Measurements from ENCODE around the gene GARIN3.

GARIN3 gene

GRCh38 chr5:157177953-157178352 is 11.9 kb upstream of the GARIN3 start:
- CTCF ChIA-PET = interaction anchor here (1.8 kb wide), 1 partner anchor 29 kb away, joined by 4 read pairs; no protein-coding TSS in a partner anchor
- TF ChIP-seq, protein P1, sequence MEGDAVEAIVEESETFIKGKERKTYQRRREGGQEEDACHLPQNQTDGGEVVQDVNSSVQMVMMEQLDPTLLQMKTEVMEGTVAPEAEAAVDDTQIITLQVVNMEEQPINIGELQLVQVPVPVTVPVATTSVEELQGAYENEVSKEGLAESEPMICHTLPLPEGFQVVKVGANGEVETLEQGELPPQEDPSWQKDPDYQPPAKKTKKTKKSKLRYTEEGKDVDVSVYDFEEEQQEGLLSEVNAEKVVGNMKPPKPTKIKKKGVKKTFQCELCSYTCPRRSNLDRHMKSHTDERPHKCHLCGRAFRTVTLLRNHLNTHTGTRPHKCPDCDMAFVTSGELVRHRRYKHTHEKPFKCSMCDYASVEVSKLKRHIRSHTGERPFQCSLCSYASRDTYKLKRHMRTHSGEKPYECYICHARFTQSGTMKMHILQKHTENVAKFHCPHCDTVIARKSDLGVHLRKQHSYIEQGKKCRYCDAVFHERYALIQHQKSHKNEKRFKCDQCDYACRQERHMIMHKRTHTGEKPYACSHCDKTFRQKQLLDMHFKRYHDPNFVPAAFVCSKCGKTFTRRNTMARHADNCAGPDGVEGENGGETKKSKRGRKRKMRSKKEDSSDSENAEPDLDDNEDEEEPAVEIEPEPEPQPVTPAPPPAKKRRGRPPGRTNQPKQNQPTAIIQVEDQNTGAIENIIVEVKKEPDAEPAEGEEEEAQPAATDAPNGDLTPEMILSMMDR (IDR thresholded peaks at IDR 0.05; ENCODE audit: control extremely low read depth, extremely low read depth, low read depth, missing control alignments) = no peak
- DNase-seq (ENCODE audit: extremely low spot score) = no peak
- POLR2A ChIA-PET = no interaction called here

GRCh38 chr5:157175071-157175612 is 9.1 kb upstream of the GARIN3 start:
- no peak for DNase-seq (ENCODE audit: extremely low spot score)
- POLR2A ChIA-PET = no interaction called here
- TF ChIP-seq, protein P1 (IDR thresholded peaks at IDR 0.05; ENCODE audit: control extremely low read depth, extremely low read depth, low read depth, missing control alignments) = no peak
- CTCF ChIA-PET = interaction anchor here (0.9 to 1.4 kb wide), 4 partner anchors 37 to 70 kb away, joined by 3 read pairs; no protein-coding TSS in a partner anchor

GRCh38 chr5:157172403-157172802 is 6.3 kb upstream of the GARIN3 start:
- peak; percentile 82 for DNase-seq (ENCODE audit: extremely low spot score)
- TF ChIP-seq, protein P1 (IDR thresholded peaks at IDR 0.05; ENCODE audit: control extremely low read depth, extremely low read depth, low read depth, missing control alignments) = no peak
- CTCF ChIA-PET = interaction anchor here (1.0 to 2.4 kb wide), 6 partner anchors 11 to 155 kb away, joined by 3 to 12 read pairs (median 4); no protein-coding TSS in a partner anchor
- POLR2A ChIA-PET = no interaction called here

- TF ChIP-seq, protein P1 (IDR thresholded peaks at IDR 0.05; ENCODE audit: control extremely low read depth, extremely low read depth, low read depth, missing control alignments) = no peak
- CTCF ChIA-PET = interaction anchor here (0.7 to 2.5 kb wide), 6 partner anchors 9 to 86 kb away, joined by 3 to 18 read pairs (median 3); no protein-coding TSS in a partner anchor
- DNase-seq (ENCODE audit: extremely low spot score) = no peak
- POLR2A ChIA-PET = no interaction called here
Measured at GRCh38 chr5:157168286-157168685, 2.2 kb upstream of the GARIN3 start.

GRCh38 chr5:157167214-157167621 is 1.2 kb upstream of the GARIN3 start:
- peak; percentile 26 for DNase-seq (ENCODE audit: extremely low spot score)
- ChIA-PET POLR2A (no interaction called here), CTCF (interaction anchor here (1.0 to 2.5 kb wide), 7 partner anchors 9 to 86 kb away, joined by 3 to 18 read pairs (median 3); no protein-coding TSS in a partner anchor)
- TF ChIP-seq, protein P1 (IDR thresholded peaks at IDR 0.05; ENCODE audit: control extremely low read depth, extremely low read depth, low read depth, missing control alignments) = no peak

GRCh38 chr5:157165668-157166067 is 396 bp downstream of the GARIN3 start:
- ChIA-PET CTCF (interaction anchor here (0.9 to 1.5 kb wide), 3 partner anchors 10 to 146 kb away, joined by 3 to 5 read pairs (median 3); no protein-coding TSS in a partner anchor), POLR2A (no interaction called here)
- TF ChIP-seq, protein P1 (IDR thresholded peaks at IDR 0.05; ENCODE audit: control extremely low read depth, extremely low read depth, low read depth, missing control alignments) = no peak
- no peak for DNase-seq (ENCODE audit: extremely low spot score)
